Measurements from ENCODE around the gene ARHGAP25.

ARHGAP25 gene, protein sequence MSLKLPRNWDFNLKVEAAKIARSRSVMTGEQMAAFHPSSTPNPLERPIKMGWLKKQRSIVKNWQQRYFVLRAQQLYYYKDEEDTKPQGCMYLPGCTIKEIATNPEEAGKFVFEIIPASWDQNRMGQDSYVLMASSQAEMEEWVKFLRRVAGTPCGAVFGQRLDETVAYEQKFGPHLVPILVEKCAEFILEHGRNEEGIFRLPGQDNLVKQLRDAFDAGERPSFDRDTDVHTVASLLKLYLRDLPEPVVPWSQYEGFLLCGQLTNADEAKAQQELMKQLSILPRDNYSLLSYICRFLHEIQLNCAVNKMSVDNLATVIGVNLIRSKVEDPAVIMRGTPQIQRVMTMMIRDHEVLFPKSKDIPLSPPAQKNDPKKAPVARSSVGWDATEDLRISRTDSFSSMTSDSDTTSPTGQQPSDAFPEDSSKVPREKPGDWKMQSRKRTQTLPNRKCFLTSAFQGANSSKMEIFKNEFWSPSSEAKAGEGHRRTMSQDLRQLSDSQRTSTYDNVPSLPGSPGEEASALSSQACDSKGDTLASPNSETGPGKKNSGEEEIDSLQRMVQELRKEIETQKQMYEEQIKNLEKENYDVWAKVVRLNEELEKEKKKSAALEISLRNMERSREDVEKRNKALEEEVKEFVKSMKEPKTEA

DNA sequence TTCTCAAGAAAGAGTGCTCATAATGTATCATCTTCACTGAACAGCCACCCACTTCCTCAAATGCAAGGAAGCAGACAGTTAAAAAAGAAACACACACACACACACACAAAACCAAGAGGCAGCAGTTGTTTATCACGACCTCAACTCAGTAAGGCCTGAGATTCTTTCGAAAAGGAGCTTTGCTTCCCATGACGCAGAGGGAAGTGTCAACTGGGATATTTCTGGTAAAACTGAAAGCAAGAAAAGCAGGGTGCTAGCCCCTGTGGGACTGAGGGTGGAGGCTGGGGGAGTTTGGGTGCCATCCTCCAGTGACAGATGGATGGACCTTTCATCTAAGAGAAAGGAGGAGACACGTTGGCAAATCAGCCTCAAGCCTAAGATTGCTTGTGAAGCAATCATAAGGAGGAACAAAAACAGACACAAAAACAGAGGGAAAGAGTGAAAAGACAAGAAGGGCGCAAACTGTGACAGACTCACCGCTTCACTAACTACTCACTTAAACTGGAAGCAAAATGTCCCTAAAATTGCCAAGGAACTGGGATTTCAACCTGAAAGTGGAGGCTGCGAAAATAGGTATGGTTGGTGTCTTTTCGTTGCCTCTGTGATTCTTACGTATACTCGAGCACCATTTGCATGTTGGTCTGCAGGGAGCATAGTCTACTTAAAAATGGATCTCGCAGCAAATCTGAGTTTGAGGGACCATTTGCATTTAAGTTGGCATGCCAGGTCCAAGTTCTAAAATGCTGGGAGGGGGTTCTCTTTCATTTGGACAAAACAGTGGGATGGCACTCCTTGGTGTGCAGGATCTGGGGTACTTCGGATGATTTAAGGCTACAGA, at the start of gene ARHGAP25:
Gene ARHGAP25, plus strand, starts transcription at position 124 of the 838 bp plus-strand sequence. Its CDS starts 389 bp downstream, at position 513.
- DNase-seq (ENCODE audit: low read depth in 2 of 2) = no peak

DNA sequence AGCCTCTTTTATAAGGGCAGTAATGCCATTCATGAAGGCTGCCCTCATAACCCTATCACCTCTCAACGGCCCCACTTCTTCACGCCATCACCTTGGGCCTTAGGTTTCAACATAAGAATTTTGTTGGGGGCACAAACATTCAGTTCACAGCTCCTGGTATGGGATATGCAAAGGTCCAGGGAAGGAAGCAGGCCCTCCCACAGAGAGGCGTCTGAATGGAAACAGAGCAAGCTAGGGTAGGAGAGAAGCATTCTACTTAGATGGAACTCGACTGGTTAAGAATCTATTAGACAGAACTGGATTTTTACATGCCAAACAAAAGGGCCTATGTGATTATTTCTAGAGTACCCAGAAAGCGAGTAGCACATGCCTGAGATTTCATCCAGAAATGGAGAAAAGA, 48.4 kb upstream of the ARHGAP25 start:
- DNase-seq (ENCODE audit: low read depth in 2 of 2) = no peak

DNA sequence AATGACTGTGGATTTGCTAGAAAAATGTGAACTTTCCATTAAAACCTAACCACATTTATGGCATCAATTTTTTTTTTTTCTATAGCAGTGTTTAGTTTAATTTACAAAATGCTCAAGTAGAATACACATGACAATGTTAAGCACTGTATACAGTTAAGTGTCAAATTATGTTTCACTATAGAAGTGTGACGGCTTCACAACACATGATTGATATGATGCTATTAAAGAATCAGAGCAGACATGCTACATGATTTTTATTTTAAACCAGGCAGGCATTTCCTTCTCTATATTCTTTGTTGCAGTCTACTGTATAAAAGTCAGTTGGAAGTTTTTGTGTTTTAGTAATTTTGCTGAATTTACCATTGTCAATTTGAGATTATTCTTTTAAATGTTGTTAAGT, 47.6 kb upstream of the ARHGAP25 start:
- DNase-seq (ENCODE audit: low read depth in 2 of 2) = no peak

DNA sequence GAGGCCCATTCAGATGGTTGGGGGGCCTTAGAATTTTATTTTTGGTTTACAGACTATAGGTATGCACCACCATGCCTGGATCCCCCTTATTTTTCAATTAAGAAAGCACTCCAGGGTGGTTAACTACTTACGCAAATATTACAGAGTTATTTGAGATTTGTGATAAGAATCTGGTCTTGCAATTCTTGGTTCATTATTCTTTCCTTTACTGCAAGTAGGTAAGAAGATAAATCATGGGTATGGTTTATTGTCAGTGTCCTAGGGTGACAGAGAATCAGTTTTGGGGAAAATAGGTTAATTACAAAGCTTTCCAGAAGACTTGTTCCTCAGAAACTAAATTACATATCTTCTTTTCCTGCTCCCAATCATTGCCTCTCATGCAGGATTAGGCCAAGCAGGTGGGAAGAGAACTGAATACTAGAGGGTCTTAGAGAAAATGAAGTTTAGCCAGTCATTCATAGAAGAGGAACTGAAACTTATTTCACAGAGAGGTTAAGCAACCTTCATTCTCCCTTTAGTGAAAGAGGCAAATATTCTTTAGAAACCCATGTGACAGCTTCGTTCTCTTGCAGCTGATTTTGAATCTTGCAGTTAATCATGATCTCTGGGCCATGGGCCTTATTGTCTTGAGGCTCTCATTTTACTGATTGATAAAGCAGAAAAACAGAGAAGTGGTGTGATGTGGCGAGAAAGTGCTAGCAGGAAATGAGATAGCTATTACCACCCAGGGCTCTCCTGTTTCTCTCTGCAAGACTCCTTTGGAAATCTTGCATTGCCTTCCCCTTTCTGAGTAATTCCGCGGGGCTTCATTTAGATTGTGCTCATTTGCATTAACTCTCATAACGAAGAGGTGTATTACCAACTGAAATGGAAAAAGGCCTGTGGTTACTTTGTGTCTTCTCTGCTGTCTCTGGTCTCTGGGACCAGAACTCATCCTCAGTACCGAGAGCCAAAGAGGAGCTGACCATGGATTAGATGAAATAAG, 44.8 kb upstream of the ARHGAP25 start:
- DNase-seq (ENCODE audit: low read depth in 2 of 2) = no peak

DNA sequence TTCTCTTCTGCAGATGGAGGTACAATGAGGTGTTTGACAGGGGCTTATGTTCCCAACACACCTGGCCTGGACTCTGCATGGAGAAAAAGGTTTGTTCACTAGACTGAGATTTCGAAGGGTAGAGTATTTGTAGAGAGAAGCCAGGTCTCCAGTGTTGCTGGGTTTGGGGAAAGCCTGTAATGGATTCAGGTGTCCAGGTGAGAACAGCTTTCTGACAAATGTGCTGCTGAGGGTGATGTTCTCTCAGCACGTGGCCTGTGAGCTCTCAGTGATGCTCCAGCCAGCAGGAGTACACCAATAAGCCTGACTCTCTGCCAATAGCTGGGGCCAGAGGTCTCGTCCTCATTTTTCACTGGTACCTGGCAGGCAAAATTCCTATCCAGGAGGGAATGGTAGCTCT, 43.8 kb upstream of the ARHGAP25 start:
- no peak for DNase-seq (ENCODE audit: low read depth in 2 of 2)

DNA sequence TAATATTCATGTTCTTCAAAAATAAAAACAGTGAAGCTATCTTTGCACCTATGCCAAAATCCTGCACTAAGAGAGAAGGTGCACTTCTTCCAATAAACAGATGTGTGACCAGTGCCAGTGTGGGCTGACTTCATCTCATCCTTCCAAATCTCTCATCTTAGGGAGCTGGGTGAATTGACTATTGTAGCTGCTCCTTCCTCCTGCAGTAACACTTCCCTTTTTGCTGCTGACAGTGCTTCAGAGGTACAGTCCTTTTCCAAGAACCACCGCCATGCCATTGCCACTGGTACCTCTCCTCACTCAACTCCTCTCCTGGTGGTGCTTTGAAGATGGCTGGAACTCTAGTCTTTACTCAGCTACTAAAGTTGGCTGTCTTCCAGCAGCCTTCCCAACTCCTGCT, 42.1 kb upstream of the ARHGAP25 start:
- DNase-seq (ENCODE audit: low read depth in 2 of 2) = no peak

DNA sequence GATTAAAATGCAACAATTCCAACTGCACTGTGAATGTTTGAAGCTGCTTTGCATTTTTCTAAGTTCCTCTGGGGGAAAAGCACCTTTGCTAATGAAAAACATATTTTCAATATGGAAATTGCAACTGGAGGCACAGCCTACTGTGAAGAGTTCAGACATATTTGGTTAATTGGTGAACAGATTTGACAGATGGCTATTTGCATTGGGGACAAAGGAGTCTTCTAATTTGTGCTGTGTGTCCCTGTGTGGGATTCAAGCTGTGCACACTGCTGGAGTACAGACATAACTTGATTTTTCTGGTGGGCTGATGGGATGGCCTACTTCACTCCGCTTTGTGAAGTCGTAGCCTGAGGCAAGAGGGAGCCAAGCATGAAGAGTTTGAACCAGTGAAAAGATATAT, 40.7 kb upstream of the ARHGAP25 start:
- no peak for DNase-seq (ENCODE audit: low read depth in 2 of 2)

DNA sequence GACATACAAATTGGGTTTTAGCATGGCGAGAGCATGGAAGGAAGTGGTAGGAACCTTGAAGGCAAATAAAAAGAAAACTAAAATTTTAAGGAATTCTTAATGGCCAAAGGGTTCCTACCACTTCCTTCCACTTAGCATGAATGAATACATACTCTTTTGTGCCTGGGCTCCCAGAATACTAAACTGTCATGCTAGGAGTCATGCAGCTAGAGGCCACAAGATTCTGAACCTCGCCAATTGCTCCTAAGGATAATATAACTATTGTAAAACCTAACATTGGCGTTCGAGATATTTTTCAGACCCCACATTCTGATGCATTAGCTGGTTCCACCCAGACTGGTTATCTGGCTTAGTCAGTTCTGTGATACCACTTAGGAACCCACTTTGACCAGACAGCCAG, 38.6 kb upstream of the ARHGAP25 start:
- no peak for DNase-seq (ENCODE audit: low read depth in 2 of 2)

DNA sequence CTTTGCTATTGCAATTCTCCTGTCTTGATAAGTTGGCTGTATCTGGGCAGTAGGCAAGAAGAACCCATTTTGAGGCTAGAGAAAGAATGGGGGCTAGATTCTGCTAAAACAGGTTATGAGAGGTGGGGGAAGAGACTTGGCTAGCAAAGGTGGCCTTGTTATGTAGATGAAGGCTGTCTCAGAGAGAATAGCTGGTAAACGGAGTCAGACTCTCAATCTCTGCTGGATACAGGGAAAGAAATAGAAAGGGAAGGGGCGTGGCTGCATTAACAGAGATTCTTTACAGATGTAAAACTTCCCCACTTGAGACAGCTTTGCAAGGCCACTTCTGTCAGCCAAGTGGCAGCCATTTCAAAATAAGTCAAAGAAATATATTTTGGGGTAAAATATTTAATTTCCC, 38.1 kb upstream of the ARHGAP25 start:
- DNase-seq (ENCODE audit: low read depth in 2 of 2) = no peak

DNA sequence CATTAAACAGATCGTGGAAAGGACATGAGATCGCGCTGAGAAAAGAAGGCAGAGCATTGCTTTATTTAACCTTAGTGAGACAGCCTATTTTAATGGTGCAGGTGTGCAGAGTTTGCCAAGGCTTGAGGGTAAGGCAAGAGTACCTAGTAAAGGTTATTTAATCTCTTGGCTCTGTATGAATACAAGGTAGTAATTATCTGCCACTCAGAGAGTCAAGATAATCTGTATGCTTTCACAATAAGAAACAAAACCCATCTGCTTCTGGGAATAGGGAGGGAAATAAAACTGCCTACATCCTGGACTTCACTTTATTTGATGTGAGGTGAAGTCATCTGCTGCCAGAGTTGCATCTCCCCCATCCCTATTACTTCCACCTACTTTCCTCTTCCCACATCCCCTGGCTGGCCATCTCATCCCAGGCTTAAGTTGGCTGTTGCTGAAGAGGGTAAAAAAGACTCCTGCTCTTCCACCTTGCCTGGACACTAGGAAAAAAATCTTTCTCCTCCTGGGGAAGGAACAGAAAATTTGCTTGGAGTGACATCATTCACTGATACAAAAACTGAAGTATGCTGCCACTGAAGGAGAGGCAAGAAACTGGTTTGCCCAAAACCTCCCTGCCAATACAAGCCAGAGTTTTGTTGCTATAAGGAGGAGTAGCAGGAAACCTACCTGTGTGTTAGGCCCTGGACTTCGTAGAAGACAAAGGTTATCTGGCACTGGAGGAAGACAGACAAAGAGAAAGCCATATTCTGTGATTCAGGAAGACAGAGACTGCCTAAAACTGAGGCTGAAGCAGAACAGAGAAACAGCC, 35.8 kb upstream of the ARHGAP25 start:
- DNase-seq (ENCODE audit: low read depth in 2 of 2) = no peak

DNA sequence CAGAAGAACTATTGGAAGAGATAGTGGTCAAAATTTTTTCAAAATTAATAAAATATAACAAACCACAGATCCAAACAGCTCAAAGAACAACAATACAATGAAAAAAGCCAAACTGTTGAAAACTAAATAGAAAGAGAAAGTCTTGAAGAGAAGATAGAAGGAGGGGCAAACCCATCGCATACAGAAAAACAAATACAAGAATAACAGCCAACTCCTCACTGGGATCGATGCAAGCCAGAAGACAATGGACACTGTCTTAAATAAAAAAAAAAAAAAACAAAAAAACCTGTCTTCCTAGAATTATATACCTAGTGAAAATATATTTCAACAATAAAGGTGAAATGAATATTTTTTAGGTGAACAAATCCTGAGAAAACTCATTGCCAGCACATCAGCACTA, 34.1 kb upstream of the ARHGAP25 start:
- no peak for DNase-seq (ENCODE audit: low read depth in 2 of 2)

DNA sequence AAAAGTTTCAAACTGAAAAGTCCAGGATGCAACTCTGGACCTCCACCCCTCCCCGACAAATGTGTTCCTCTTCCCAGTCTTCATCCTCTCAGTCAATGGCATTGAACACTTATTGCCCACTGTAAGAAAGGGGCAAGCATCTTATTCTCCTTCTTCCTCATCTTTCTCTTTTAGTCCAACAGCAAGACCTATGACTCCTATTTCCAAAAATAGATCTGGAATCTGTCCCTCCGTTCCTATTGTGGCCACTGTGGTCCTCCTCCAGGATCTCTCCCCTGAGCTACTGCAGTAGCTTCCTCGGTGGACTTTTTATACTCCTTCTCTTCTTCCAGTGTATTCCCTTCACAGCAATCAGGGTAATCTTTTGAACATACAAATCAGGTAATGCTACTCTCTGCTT, 28.0 kb upstream of the ARHGAP25 start:
- DNase-seq (ENCODE audit: low read depth in 2 of 2) = no peak

DNA sequence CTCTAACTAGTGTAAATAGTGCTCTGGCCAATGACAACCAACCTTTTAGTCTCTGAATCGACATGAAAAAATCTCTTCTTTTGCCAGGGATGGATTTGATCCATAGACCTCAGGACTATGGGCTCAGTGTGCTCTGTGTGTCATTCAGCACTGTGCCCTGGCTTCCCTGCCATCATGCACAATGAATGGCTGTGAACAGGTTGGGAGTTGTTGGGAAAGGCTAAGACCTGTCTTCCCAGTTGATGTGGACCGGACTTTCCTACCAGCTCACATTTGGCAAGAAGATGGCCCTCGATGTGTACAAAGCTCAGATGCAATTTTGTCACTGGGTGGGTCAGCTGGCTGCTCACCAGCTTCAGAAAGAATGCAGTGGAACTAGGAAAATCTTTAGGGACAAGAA, 26.0 kb upstream of the ARHGAP25 start:
- no peak for DNase-seq (ENCODE audit: low read depth in 2 of 2)

DNA sequence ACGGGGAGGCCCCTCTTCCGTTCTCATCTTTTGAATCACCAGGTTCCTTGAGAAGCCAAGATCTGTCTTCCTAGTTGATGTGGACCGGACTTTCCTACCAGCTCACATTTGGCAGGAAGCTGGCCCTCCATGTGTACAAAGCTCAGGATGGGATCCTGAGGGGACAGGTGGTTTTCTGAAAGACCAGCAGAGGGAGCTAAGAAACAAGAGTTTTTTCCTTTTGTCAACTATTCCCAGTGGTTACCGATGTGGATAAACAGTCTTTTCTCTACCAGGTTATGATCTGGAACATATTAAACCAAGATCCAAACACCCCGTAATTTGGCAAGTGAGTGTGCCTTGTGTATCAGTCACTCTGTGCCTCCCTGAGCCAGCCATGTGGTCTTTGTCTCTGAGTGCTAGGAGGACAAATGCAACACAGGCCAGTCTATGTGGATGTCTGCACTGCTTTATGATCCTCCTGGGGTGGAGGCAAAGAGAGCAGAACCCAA, 25.1 kb upstream of the ARHGAP25 start:
- DNase-seq (ENCODE audit: low read depth in 2 of 2) = no peak

DNA sequence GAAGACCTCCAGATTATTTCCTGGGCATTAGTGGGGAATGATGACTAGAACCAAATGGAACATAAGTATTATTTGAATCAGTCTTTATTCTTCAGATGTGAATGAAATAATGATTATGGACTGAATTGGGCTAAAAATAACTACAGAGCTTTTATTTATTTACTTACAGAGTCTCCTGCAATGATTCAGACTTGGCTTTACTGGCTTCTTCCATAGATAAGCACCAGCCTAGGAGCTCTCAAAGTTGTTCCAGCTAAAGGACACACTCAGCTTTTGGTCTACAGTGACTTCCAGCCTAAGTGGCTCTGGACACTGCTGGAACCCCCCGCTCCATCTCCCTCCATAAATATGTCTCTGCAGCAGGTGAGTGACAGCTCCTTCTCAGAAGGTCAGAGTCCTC, 24.3 kb upstream of the ARHGAP25 start:
- DNase-seq (ENCODE audit: low read depth in 2 of 2) = no peak

DNA sequence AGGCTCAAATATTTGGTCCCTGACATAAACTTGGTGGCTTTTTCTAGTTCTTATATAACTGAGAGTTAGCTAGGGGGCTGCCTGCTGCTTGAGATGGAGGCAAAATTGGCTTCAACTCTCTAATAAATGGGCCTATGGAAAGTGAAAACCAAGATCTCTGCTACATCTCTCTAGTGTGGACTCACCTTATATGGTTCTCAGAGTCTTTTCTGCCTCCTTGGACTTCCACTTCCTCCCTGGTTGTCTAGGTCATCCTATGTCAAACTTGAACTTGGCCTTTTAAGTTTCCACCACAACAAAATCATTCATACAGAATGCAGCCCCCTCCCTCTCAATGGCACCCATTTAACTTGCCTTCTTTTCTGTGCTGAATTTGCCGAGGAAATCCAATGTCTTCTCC, 23.9 kb upstream of the ARHGAP25 start:
- DNase-seq (ENCODE audit: low read depth in 2 of 2) = no peak

DNA sequence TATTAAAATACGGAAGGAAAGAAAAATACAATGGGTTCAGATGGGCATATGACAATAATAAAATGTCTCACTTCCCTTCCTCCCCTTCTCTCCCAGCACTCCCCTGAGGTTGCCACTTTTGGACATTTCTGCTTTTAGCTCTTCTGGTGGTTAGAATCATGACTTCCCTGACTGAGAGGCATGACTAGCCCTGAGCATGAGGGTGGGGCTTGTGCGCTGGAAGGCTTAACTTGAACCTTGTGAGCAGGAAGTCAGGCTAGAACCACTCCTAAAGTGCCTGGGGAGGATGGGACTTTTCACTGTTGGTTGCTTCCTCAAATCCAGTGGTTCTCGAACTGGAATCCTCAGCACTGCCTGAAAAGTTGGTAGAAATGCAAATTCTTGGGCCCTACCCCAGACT, 19.7 kb upstream of the ARHGAP25 start:
- DNase-seq (ENCODE audit: low read depth in 2 of 2) = no peak

DNA sequence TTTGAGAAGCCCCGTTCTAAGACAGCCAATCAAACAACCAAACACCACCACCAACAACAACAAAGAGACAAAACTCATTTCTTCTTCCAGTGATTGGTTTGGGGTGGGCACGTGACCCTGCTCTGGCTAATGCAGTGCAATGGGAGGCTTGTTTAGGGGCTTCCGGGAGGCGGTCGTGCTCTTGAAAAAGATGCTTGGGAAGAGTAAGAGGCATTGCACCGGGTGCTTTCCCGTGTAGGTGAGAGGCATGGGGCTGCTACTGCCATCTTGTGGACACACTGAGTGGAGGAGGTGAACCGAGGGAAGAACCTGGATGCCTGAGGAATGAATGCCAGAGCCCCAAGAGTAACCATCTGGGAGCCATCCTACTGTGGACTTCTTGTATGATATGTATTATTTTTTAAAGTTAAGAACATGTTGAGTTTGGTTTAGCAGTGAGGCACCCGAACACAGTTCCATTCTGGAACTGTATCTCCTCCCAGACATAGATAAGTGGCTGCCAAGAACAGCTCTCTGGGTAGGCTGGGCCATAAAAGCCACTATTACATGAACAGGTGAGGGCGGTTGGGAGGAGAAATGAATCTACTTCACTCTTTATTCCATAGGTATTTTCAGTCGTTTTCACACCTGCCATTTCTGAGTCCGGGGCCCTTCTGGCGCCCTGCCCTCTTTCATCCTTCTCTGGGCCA, 19.1 kb upstream of the ARHGAP25 start:
- DNase-seq (ENCODE audit: low read depth in 2 of 2) = no peak

DNA sequence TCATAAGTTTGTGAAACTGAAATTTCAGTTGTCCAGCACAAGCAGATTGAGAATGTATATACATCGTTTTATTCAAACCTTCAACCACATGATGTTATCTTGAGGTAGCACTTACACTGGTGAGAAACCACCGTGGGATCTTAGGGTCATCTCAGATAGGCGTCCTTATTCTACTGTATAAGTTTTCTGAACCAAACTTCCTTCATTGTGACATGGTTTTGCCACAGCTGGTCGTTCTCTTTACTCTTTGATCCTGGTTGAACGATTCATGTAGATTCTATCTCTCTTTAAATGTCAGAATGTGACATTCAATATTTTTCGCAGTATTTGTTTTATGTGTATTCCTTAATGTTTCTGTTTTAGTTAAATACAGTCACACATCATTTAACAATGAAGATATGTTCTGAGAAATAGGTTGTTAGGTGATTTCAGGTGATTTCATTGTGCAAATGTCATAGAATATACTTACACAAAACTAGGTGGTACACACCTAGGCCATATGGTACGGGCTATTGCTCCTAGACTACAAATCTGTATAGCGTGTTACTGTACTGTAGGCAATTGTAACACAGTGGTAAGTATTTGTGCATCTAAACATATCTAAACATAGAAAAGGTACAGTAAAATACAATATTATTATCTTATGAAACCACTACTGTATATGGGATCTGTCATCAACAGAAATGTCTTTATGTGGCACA, 17.9 kb upstream of the ARHGAP25 start:
- DNase-seq (ENCODE audit: low read depth in 2 of 2) = no peak
